GM12873 (cell line): Measurements from ENCODE around the gene SLC36A1.

ENCODE experiments used
- TF ChIP-seq, protein P1 (sequence below): IDR thresholded peaks from 2 replicates; pipeline ENCODE4 v1.5.1; 2012; ENCODE audit warnings: low read depth, mild to moderate bottlenecking, moderate library complexity, low read length, control low read depth; ENCODE audit not compliant: insufficient read depth; ENCODE audit errors: missing control alignments

Gene SLC36A1

DNA sequence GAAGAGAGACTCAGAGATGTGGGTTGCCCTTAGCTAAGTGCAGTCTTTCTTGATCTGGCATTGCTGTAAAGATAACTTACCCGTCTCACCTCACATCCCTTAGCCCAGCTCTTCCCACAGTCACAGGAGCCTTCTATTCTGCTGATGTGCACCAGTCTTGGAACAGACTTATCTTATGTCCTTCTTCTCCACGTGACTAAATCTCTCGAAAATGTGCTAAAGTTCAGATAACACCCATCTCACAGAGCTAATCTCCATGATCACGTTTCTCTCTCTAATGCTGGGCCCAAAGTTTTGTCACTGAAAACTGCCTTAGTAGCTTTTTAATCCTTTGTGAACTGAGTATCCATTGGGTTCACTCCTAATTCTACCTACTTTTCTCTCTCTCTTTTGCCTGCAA, 16.7 kb downstream of the SLC36A1 start:
- TF ChIP-seq, protein P1, sequence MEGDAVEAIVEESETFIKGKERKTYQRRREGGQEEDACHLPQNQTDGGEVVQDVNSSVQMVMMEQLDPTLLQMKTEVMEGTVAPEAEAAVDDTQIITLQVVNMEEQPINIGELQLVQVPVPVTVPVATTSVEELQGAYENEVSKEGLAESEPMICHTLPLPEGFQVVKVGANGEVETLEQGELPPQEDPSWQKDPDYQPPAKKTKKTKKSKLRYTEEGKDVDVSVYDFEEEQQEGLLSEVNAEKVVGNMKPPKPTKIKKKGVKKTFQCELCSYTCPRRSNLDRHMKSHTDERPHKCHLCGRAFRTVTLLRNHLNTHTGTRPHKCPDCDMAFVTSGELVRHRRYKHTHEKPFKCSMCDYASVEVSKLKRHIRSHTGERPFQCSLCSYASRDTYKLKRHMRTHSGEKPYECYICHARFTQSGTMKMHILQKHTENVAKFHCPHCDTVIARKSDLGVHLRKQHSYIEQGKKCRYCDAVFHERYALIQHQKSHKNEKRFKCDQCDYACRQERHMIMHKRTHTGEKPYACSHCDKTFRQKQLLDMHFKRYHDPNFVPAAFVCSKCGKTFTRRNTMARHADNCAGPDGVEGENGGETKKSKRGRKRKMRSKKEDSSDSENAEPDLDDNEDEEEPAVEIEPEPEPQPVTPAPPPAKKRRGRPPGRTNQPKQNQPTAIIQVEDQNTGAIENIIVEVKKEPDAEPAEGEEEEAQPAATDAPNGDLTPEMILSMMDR: no peak

- TF ChIP-seq, protein P1: no peak
Measured at GRCh38 chr5:151465476-151465875, 18.1 kb downstream of the SLC36A1 start.

GRCh38 chr5:151467576-151467975, 20.2 kb downstream of the SLC36A1 start:
- TF ChIP-seq, protein P1: no peak

- TF ChIP-seq, protein P1: no peak
Measured at GRCh38 chr5:151469386-151469785, 22.0 kb downstream of the SLC36A1 start.

DNA sequence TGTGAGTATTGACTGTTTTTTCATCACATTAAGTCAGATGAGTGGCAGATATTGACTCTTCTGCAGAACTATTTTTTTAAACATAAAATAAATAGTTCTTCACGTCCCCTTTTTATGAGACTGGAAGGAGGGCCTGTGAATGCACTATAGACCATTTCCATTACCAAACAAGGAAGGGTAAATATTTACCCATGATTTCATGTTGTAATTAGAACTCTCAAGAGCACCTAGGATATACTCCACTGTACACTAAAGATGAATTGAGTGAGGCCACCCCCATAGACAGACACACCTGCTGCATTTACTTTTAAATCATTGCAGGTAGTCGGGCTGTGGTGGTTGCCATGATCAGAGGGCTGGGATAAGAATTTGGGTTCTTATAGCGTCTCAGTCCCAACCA, 22.6 kb downstream of the SLC36A1 start:
- TF ChIP-seq, protein P1: no peak

DNA sequence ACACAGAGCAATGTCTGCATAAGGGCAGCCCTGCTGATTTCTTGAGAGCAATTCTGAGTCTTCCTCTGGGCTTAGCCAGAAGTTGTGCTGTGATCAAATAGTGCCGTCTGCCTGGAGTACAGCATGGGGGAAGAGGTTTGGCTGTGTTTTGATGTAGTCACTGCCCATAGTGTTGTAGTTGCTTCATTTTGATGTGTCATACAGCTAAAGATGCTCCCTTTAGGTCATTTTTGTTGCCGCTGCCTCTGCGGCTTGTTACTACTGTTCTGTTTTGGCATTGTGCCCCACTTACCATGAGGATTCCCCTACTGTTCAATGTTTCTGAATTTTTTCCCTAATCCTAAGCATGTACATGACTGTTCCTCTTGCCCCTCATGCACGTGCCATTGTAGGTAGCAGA, 23.0 kb downstream of the SLC36A1 start:
- TF ChIP-seq, protein P1: no peak

GRCh38 chr5:151471276-151471675, 23.9 kb downstream of the SLC36A1 start:
- TF ChIP-seq, protein P1: no peak

DNA sequence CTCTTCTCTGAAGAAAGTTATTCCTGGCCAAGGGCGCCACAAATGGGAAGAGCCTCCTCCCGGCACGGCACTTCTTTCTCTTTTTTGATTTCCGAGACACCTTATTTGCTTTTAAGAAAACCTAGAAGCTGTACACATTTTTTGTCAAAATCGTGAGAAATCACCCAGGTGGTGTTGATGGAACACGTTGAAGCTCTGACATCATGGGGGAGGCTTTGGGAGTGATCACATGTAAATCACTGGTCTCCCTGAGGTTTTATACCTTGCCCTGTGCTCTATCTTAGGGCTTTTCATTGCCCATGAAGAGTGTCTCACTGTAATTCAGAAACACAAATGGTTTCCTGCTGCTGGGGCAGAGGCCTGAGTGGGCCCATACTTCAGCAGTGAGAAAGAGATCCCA, 27.4 kb downstream of the SLC36A1 start:
- TF ChIP-seq, protein P1: no peak
